Type B pancreatic cell (in vitro differentiated cells): ENCODE results near the gene SEC63. TPM values are rescaled to one million over a fixed set of nuclear protein-coding genes. Genes with fewer than 3 reads are reported as not detected.

Source experiments
- DNase-seq: peaks from one replicate; pipeline ENCODE4 v3.0.0; 2021; ENCODE audit warnings: mixed read lengths; ENCODE audit not compliant: unreplicated experiment; ENCODE audit errors: extremely low spot score
- H3K27ac Mint-ChIP-seq: 2 replicates; pipeline ENCODE4 v1.8.0; 2021; ENCODE audit warnings: mild to moderate bottlenecking, mixed read lengths
- H3K27me3 Mint-ChIP-seq: 2 replicates; pipeline ENCODE4 v1.8.0; 2021; ENCODE audit warnings: mixed read lengths
- H3K36me3 Mint-ChIP-seq: 2 replicates; pipeline ENCODE4 v1.8.0; 2021; ENCODE audit warnings: mixed read lengths
- H3K4me1 Mint-ChIP-seq: one replicate; pipeline ENCODE4 v1.8.0; 2021; ENCODE audit warnings: mixed read lengths; ENCODE audit not compliant: unreplicated experiment
- H3K4me3 Mint-ChIP-seq: 2 replicates; pipeline ENCODE4 v1.8.0; 2021; ENCODE audit warnings: mild to moderate bottlenecking, mixed read lengths
- H3K9me3 Mint-ChIP-seq: 2 replicates; pipeline ENCODE4 v1.8.0; 2021; ENCODE audit warnings: mixed read lengths
- CTCF ChIP-seq: fragments of 200-600 bp; sonication (generic); conservative IDR thresholded peaks from 2 replicates; pipeline ENCODE4 v1.5.0; 2021; ENCODE audit warnings: antibody characterized with exemption, mild to moderate bottlenecking
- total RNA-seq: library from RNA; stranded (reverse); gene quantifications from 2 replicates; pipeline ENCODE4 v1.2.1, GENCODE V29; 2021; ENCODE audit warnings: low replicate concordance

SEC63 gene
- total RNA-seq, 1 donor from 2014 or later = 106 TPM

DNA sequence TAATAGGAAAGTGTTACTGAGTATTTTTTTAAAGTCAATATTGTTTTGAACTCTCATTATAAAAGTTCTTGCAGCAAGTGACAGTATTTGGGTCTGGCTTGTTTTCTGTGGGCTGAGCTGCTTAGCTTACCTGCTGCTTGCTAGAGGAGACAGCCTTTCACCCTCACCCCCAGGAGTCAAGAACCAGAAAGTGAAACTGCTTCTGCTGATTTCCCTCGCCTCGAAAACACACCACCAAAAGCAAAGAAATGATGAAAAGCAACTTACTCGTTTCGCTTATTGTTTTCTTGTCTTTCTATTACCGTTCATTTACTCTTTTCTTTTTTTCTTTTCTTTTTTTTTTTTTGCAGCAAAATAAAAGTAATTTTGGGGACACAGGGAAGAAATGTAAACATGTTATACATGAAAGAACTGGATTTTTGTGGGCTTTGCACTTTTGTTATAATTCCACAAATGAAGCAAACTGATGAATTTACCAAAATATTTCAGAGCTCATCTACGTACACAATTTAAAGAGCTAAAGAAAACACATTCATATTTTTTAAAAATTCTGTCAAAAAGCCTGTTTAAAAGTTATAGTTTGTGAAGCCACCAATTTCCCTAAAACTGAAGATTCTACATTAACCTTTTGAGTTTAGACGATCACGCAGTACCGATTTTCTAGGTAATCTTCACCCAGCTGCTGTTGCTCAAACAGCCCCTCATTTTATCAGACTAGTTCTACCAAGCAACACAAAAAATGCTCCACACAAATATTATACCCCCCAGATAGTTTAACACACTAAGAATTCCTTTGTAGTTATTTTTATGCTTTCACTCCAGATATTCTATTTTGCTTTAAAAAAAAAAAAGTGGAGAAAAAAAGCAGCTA lies 135.6 kb downstream of the SEC63 start:
- no peak for DNase-seq
- Mint-ChIP-seq H3K9me3 (no peaks in the 10 kb centered on the region), H3K36me3 (no peaks in the 10 kb centered on the region), H3K4me1 (peaks cover 51% of the 10 kb centered on the region), H3K27ac (no peak overlapping the region), H3K27me3 (peaks cover 12% of the 10 kb centered on the region), H3K4me3 (no peak overlapping the region)
- no peak for TF ChIP-seq CTCF

GRCh38 chr6:107821591-107821990 lies 136.4 kb downstream of the SEC63 start:
- Mint-ChIP-seq H3K9me3 (no peaks in the 10 kb centered on the region), H3K36me3 (no peaks in the 10 kb centered on the region), H3K4me1 (peaks cover 51% of the 10 kb centered on the region), H3K27ac (no peak overlapping the region), H3K27me3 (peaks cover 12% of the 10 kb centered on the region), H3K4me3 (peak overlapping the region; percentile 20)
- DNase-seq = peak; percentile 25
- no peak for TF ChIP-seq CTCF

GRCh38 chr6:107820338-107821261 lies 137.4 kb downstream of the SEC63 start:
- no peak for TF ChIP-seq CTCF
- peaks cover 12% of the 10 kb centered on the region for H3K27me3 Mint-ChIP-seq
- H3K9me3 Mint-ChIP-seq = no peaks in the 10 kb centered on the region
- H3K36me3 Mint-ChIP-seq = no peaks in the 10 kb centered on the region
- peaks cover 51% of the 10 kb centered on the region for H3K4me1 Mint-ChIP-seq
- peak overlapping the region; percentile 74 for H3K27ac Mint-ChIP-seq
- DNase-seq = peak; percentile 47
- H3K4me3 Mint-ChIP-seq = peak overlapping the region; percentile 74

- H3K27ac Mint-ChIP-seq = peak overlapping the region; percentile 74
- no peak for TF ChIP-seq CTCF
- H3K4me1 Mint-ChIP-seq = peaks cover 51% of the 10 kb centered on the region
- H3K9me3 Mint-ChIP-seq = no peaks in the 10 kb centered on the region
- DNase-seq = peak; percentile 63
- H3K27me3 Mint-ChIP-seq = peaks cover 12% of the 10 kb centered on the region
- H3K36me3 Mint-ChIP-seq = no peaks in the 10 kb centered on the region
- peak overlapping the region; percentile 62 for H3K4me3 Mint-ChIP-seq
Measured at GRCh38 chr6:107819964-107820337, 138.1 kb downstream of the SEC63 start.

- no peak for DNase-seq
- Mint-ChIP-seq H3K27me3 (peaks cover 12% of the 10 kb centered on the region), H3K36me3 (no peaks in the 10 kb centered on the region), H3K9me3 (no peaks in the 10 kb centered on the region), H3K4me3 (no peak overlapping the region), H3K4me1 (peaks cover 46% of the 10 kb centered on the region), H3K27ac (no peak overlapping the region)
- TF ChIP-seq CTCF = no peak
Measured at GRCh38 chr6:107819217-107819616, 138.8 kb downstream of the SEC63 start.
